Measurements from ENCODE around the gene AKAP1. TPM values are rescaled to one million over a fixed set of nuclear protein-coding genes. Genes with fewer than 3 reads are reported as not detected.

Gene AKAP1
- total RNA-seq, 1 experiment from 2014 or later = 73.1 TPM

- ATAC-seq = no peak
- Histone ChIP-seq H2AFZ (ENCODE audit: low read length) (no peak overlapping the region), H3F3A (ENCODE audit: low read length, unreplicated experiment) (peaks cover 6% of the 10 kb centered on the region), H4K20me1 (ENCODE audit: low read length) (no peaks in the 10 kb centered on the region), H3K27ac (ENCODE audit: low read length) (no peak overlapping the region), H3K4me1 (ENCODE audit: insufficient read depth, low read length) (peaks cover 33% of the 10 kb centered on the region), H3K9me2 (replicated peaks; ENCODE audit: low read length) (no peaks in the 10 kb centered on the region), H3K79me2 (ENCODE audit: low read length) (peaks cover 48% of the 10 kb centered on the region), H3K4me3 (ENCODE audit: low read length) (no peak overlapping the region), H3K9me3 (ENCODE audit: low read length) (no peaks in the 10 kb centered on the region), H3K36me3 (ENCODE audit: low read depth, low read length) (peaks cover 40% of the 10 kb centered on the region), H3K9ac (ENCODE audit: low read length) (no peak overlapping the region), H3K27me3 (ENCODE audit: low read length) (no peaks in the 10 kb centered on the region), H3K4me2 (ENCODE audit: low read length) (no peak overlapping the region)
- ChIA-PET POLR2A (ENCODE audit: unreplicated experiment) (no interaction called here), CTCF (interaction anchor here (0.6 kb wide), 1 partner anchor 28 kb away, joined by 3 read pairs; no protein-coding TSS in a partner anchor)
- DNase-seq = no peak
- no TSS peak for BruUV-seq (replicated peaks)
- intact Hi-C loops (cut with micrococcal nuclease) = loop anchor here (5.0 kb wide), 1 partner anchor 102 kb away; no protein-coding TSS in a partner anchor
- TF ChIP-seq EZH2phosphoT487 (IDR thresholded peaks at IDR 0.05; ENCODE audit: borderline replicate concordance, low read length) (no peak), CTCF (conservative IDR thresholded peaks at IDR 0.05; ENCODE audit: low read depth, low read length) (0 out of 2 replicates have a peak, but pooled peaks have one; percentile 24)
These were observed 24.5 kb downstream of the AKAP1 start for GRCh38 chr17:57109393-57110151.

- DNase-seq (no peak), ATAC-seq (no peak)
- Histone ChIP-seq H3K27ac (ENCODE audit: low read length) (no peak overlapping the region), H2AFZ (ENCODE audit: low read length) (no peak overlapping the region), H3K4me1 (ENCODE audit: insufficient read depth, low read length) (peaks cover 27% of the 10 kb centered on the region), H3K4me3 (ENCODE audit: low read length) (no peak overlapping the region), H3K27me3 (ENCODE audit: low read length) (no peaks in the 10 kb centered on the region), H3K9me2 (replicated peaks; ENCODE audit: low read length) (no peaks in the 10 kb centered on the region), H3K9me3 (ENCODE audit: low read length) (no peaks in the 10 kb centered on the region), H3K79me2 (ENCODE audit: low read length) (peaks cover 42% of the 10 kb centered on the region), H4K20me1 (ENCODE audit: low read length) (no peaks in the 10 kb centered on the region), H3K36me3 (ENCODE audit: low read depth, low read length) (peaks cover 46% of the 10 kb centered on the region), H3K9ac (ENCODE audit: low read length) (no peak overlapping the region), H3F3A (ENCODE audit: low read length, unreplicated experiment) (peaks cover 6% of the 10 kb centered on the region), H3K4me2 (ENCODE audit: low read length) (no peak overlapping the region)
- no TSS peak for BruUV-seq (replicated peaks)
- POLR2A ChIA-PET (ENCODE audit: unreplicated experiment) = interaction anchor here (0.6 kb wide), 1 partner anchor 169 kb away, joined by 13 read pairs; no protein-coding TSS in a partner anchor
- no peak for TF ChIP-seq EZH2phosphoT487 (IDR thresholded peaks at IDR 0.05; ENCODE audit: borderline replicate concordance, low read length)
- no peak for TF ChIP-seq EZH2 (IDR thresholded peaks at IDR 0.05; ENCODE audit: low read length, unreplicated experiment)
- no peak for TF ChIP-seq CTCF (conservative IDR thresholded peaks at IDR 0.05; ENCODE audit: low read depth, low read length)
- CTCF ChIA-PET = interaction anchor here (0.6 kb wide), 1 partner anchor 29 kb away, joined by 3 read pairs; no protein-coding TSS in a partner anchor
- intact Hi-C loops (cut with micrococcal nuclease) = no loop called here
These were observed 25.1 kb downstream of the AKAP1 start for GRCh38 chr17:57110152-57110542.
